Esophagus muscularis mucosa (tissue), 4 donors: Measurements from ENCODE around the gene OXCT2. TPM values are rescaled to one million over a fixed set of nuclear protein-coding genes. Genes with fewer than 3 reads are reported as not detected.
"Not testable (repeated sequence)": the region's sequence is repeated elsewhere in the genome, so short reads cannot be mapped to it uniquely, and the experiment has no call there.

Experiments
- DNase-seq: peaks from one replicate; pipeline ENCODE4 v3.0.0-alpha.2; 2017; ENCODE audit errors: extremely low spot score
- H3K27ac ChIP-seq, 4 donors: fragments of 200-600 bp; sonication (generic); replicated peaks in 1 of 4; 1 replicate in 3 of 4; 2 replicates in 1 of 4; pipeline ENCODE4 v1.5.1; 2016 to 2019; ENCODE audit warnings: mild to moderate bottlenecking in 1 of 4
- H3K27me3 ChIP-seq, 4 donors: fragments of 200-600 bp; sonication (generic); one replicate each; pipeline versions ENCODE4 v1.5.1 to v1.6.0; 2016 to 2019
- H3K36me3 ChIP-seq, 4 donors: fragments of 200-600 bp; sonication (generic); one replicate each; pipeline ENCODE4 v1.5.1; 2016 to 2019
- H3K4me1 ChIP-seq, 4 donors: fragments of 200-600 bp; sonication (generic); one replicate each; pipeline ENCODE4 v1.5.1; 2016 to 2019
- H3K4me3 ChIP-seq, 4 donors: fragments of 200-600 bp; sonication (generic); 1 replicate in 2 of 4; 2 replicates in 2 of 4; pipeline ENCODE4 v1.5.1; 2016 to 2019; ENCODE audit warnings: mild to moderate bottlenecking in 4 of 4, moderate library complexity in 1 of 4
- H3K9me3 ChIP-seq, 4 donors: fragments of 200-600 bp; sonication (generic); 1 replicate in 3 of 4; 2 replicates in 1 of 4; pipeline ENCODE4 v1.5.1; 2016 to 2019
- EP300 ChIP-seq: sonication (generic); formaldehyde crosslinking; IDR thresholded peaks from one replicate; pipeline ENCODE4 v1.6.1; 2017; ENCODE audit warnings: antibody characterized with exemption
- POLR2A ChIP-seq: fragments of 450-650 bp; IDR thresholded peaks from one replicate; pipeline ENCODE4 v1.6.1; 2017; ENCODE audit warnings: antibody characterized with exemption, moderate library complexity, mild to moderate bottlenecking, low read depth
- POLR2AphosphoS5 ChIP-seq, 2 donors: sonication (generic); formaldehyde crosslinking; IDR thresholded peaks; one replicate each; pipeline ENCODE4 v1.6.1; 2017; ENCODE audit warnings: antibody characterized with exemption in 2 of 2
- WGBS: methylation state at CpG from one replicate; pipeline ENCODE4 v1.1.5; 2018; 5-methylcytosine and 5-hydroxymethylcytosine counted together
- intact Hi-C: fragments of 100-400 bp; cut with DNase I; formaldehyde crosslinking; loops from one replicate; pipeline ENCODE4 v1.15.1; 2023
- total RNA-seq, 4 donors: library from RNA; depleted of rRNA; stranded (reverse); fragments of >200 nt; gene quantifications; one replicate each; pipeline versions ENCODE4 v1.1.0 to v1.2.1, GENCODE V29; 2016
- TF ChIP-seq, protein P1 (sequence below), 3 experiments: fragments of 200-600 bp in 2 of 3; fragments of 450-650 bp in 1 of 3; sonication (generic) in 2 of 3; IDR thresholded peaks; one replicate each; pipeline ENCODE4 v1.5.1; 2017 to 2019; ENCODE audit warnings: antibody characterized with exemption in 3 of 3, mild to moderate bottlenecking in 2 of 3, moderate library complexity in 1 of 3

The OXCT2 gene
- total RNA-seq, 4 donors from 2014 or later = 0.65 to 1.4 (median 0.83) TPM

- H3K4me1 ChIP-seq, H3K27ac ChIP-seq, intact Hi-C loops, H3K27me3 ChIP-seq, DNase-seq, H3K4me3 ChIP-seq, H3K9me3 ChIP-seq: not testable (repeated sequence)
- no CpG with 5 or more reads among the region's 5 CpGs for WGBS
- peaks cover 0 to 14% (median 3%) of the 10 kb centered on the region in 4 donors for H3K36me3 ChIP-seq
These were observed 4.7 kb downstream of the OXCT2 start for GRCh38 chr1:39766466-39766865.

DNA sequence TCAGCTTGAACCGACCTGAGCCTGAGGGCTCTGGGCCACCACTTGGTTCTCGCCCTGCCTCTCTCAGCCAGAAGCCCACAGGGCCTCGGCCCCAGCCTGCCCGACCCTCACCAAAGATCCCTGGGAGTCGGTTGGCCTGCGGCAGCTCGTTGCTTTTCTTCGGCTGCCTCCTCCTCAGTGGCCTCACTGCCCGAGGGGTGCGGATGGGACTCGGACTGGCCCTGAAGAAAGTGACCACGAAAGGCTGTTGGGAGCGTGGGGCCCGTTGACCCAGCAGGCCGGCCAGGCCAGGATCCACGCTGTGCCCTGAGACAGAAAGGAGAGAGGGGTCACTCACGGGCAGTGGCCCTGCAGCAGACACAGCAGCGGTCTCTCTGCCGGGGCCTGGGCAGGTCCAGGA, 6.6 kb downstream of the OXCT2 start:
- intact Hi-C loops, DNase-seq, H3K4me1 ChIP-seq, H3K27ac ChIP-seq, H3K4me3 ChIP-seq, H3K27me3 ChIP-seq, H3K9me3 ChIP-seq: not testable (repeated sequence)
- WGBS = no CpG with 5 or more reads among the region's 19 CpGs
- H3K36me3 ChIP-seq = peaks cover 0 to 34% (median 12%) of the 10 kb centered on the region in 4 donors

- peaks cover 4 to 41% (median 18%) of the 10 kb centered on the region in 4 donors for H3K36me3 ChIP-seq
- intact Hi-C loops, H3K4me1 ChIP-seq, DNase-seq, H3K27me3 ChIP-seq, H3K27ac ChIP-seq, H3K4me3 ChIP-seq, H3K9me3 ChIP-seq: not testable (repeated sequence)
- WGBS = 95% methylated on average over 9 of the region's 18 CpGs
These were observed 7.4 kb downstream of the OXCT2 start for GRCh38 chr1:39763619-39764374.

DNA sequence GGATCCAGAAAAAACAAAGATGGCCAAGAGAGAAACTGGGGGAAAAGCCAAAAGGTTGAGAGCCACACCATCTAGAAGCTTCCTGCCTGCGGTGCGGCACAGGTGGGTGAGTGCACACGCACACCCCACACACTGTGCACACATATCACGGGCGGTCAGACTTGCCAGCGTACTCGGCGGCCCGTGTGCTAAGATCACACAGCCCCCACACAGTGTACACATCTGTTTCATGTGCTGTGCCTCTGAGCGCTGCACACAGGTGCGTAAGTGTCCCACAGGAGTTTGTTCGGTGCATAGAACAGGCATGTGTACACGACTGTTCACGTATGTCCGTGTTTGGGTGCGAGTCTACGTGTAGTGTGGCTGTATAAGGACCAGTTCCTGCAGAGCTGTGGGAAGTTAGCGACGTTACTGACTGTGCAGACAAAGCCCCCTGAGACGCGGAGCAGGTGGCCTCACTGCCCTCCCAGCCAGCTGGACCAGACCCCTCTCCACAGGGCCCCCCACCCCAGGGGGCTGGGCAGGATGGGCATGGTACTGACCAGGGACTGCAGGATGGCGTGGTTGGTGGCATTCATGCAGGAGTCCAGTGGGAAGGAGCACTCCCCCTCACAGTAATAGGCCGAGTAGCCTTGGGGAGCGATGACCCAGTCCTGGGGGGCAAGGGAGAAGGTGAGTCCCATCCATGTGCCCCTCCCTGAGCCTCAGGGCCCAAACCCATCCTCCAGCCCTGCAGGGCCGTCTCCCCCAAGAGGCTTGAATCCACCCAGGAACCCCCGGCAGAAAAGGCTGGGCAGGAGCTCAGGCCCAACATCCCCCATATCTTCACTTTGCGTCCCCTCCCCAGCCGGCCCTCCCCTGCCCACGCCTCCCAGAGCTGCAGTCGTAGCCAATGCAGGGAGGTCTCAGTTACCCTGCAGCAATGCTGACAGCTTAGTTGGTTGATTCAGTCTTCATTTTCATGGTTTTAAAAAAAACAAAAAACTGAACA, 8.3 kb downstream of the OXCT2 start:
- no peaks in the 10 kb centered on the region for H3K27me3 ChIP-seq
- no peak overlapping the region for H3K27ac ChIP-seq
- H3K4me3 ChIP-seq = no peak overlapping the region
- no peak for TF ChIP-seq POLR2AphosphoS5 (IDR thresholded peaks at IDR 0.05)
- TF ChIP-seq, protein P1, sequence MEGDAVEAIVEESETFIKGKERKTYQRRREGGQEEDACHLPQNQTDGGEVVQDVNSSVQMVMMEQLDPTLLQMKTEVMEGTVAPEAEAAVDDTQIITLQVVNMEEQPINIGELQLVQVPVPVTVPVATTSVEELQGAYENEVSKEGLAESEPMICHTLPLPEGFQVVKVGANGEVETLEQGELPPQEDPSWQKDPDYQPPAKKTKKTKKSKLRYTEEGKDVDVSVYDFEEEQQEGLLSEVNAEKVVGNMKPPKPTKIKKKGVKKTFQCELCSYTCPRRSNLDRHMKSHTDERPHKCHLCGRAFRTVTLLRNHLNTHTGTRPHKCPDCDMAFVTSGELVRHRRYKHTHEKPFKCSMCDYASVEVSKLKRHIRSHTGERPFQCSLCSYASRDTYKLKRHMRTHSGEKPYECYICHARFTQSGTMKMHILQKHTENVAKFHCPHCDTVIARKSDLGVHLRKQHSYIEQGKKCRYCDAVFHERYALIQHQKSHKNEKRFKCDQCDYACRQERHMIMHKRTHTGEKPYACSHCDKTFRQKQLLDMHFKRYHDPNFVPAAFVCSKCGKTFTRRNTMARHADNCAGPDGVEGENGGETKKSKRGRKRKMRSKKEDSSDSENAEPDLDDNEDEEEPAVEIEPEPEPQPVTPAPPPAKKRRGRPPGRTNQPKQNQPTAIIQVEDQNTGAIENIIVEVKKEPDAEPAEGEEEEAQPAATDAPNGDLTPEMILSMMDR (IDR thresholded peaks at IDR 0.05) = no peak
- no peak for TF ChIP-seq POLR2A
- TF ChIP-seq EP300 = no peak
- H3K4me1 ChIP-seq = no peaks in the 10 kb centered on the region
- DNase-seq = no peak
- 95% methylated on average over 25 of the region's 30 CpGs for WGBS
- intact Hi-C loops = no loop called here
- no peaks in the 10 kb centered on the region for H3K9me3 ChIP-seq
- H3K36me3 ChIP-seq = peaks cover 11 to 50% (median 28%) of the 10 kb centered on the region in 4 donors

GRCh38 chr1:39761557-39762260, 9.4 kb downstream of the OXCT2 start:
- intact Hi-C loops = no loop called here
- peaks cover 16 to 62% (median 39%) of the 10 kb centered on the region in 4 donors for H3K36me3 ChIP-seq
- no peaks in the 10 kb centered on the region for H3K4me1 ChIP-seq
- no peak overlapping the region for H3K27ac ChIP-seq
- TF ChIP-seq POLR2AphosphoS5 (IDR thresholded peaks at IDR 0.05) (no peak), EP300 (no peak), POLR2A (no peak)
- TF ChIP-seq, protein P1 (IDR thresholded peaks at IDR 0.05) = no peak
- no peak for DNase-seq
- no peaks in the 10 kb centered on the region for H3K27me3 ChIP-seq
- H3K4me3 ChIP-seq = no peak overlapping the region
- 81% methylated on average over 16 of the region's 16 CpGs for WGBS
- H3K9me3 ChIP-seq = no peaks in the 10 kb centered on the region

GRCh38 chr1:39761016-39761415, 10.1 kb downstream of the OXCT2 start:
- 85% methylated on average over 5 of the region's 9 CpGs for WGBS
- Histone ChIP-seq H3K4me1 (no peaks in the 10 kb centered on the region), H3K36me3 (peaks cover 21 to 69% (median 45%) of the 10 kb centered on the region in 4 donors), H3K27me3 (no peaks in the 10 kb centered on the region), H3K27ac (no peak overlapping the region), H3K4me3 (no peak overlapping the region), H3K9me3 (no peaks in the 10 kb centered on the region)
- TF ChIP-seq, protein P1 (IDR thresholded peaks at IDR 0.05) = no peak
- TF ChIP-seq EP300 = no peak
- no peak for DNase-seq
- intact Hi-C loops = no loop called here
